MCF 10A (cell line): ENCODE data around the gene KMT2D. TPM values are rescaled to one million over a fixed set of nuclear protein-coding genes. Genes with fewer than 3 reads are reported as not detected.

ENCODE experiments used
- BruUV-seq: library from RNA; stranded (reverse); fragments of 400-500 nt; replicated peaks from 2 replicates; lab custom pipeline; 2021; lab: Mats Ljungman, UMichigan
- CTCF ChIA-PET: fragments of 300-600 bp; sonication (Branson Sonifier 250); formaldehyde crosslinking; extraction: SDS; loops from one replicate; lab custom pipeline; 2021; ENCODE audit warnings: antibody characterized with exemption, inconsistent platforms; lab: Yijun Ruan, JAX
- POLR2A ChIA-PET: fragments of 300-600, 350-650 bp; sonication (Branson Sonifier 250); formaldehyde crosslinking; extraction: SDS; loops from one replicate; lab custom pipeline; 2020; ENCODE audit warnings: antibody characterized with exemption, inconsistent platforms; lab: Yijun Ruan, JAX
- DNase-seq: peaks from one replicate; pipeline ENCODE4 v3.0.0-alpha.2; 2018; ENCODE audit not compliant: unreplicated experiment
- H3K27ac Mint-ChIP-seq: one replicate; pipeline ENCODE4 v1.8.0; 2022; ENCODE audit warnings: mild to moderate bottlenecking, low read depth, mixed read lengths; ENCODE audit not compliant: unreplicated experiment
- H3K27me3 Mint-ChIP-seq: one replicate; pipeline ENCODE4 v1.8.0; 2022; ENCODE audit warnings: mixed read lengths; ENCODE audit not compliant: insufficient read depth, unreplicated experiment
- H3K36me3 Mint-ChIP-seq: one replicate; pipeline ENCODE4 v1.8.0; 2022; ENCODE audit warnings: mild to moderate bottlenecking, moderate library complexity, mixed read lengths; ENCODE audit not compliant: insufficient read depth, unreplicated experiment
- H3K4me1 Mint-ChIP-seq: one replicate; pipeline ENCODE4 v1.8.0; 2022; ENCODE audit warnings: mixed read lengths; ENCODE audit not compliant: insufficient read depth, unreplicated experiment
- H3K4me3 Mint-ChIP-seq: one replicate; pipeline ENCODE4 v1.8.0; 2022; ENCODE audit warnings: mild to moderate bottlenecking, moderate library complexity, mixed read lengths; ENCODE audit not compliant: unreplicated experiment
- H3K9me3 Mint-ChIP-seq: one replicate; pipeline ENCODE4 v1.8.0; 2022; ENCODE audit warnings: mixed read lengths; ENCODE audit not compliant: unreplicated experiment
- CTCF ChIP-seq: fragments of 200-600 bp; IDR thresholded peaks from one replicate; pipeline ENCODE4 v1.8.0; 2022; ENCODE audit warnings: antibody characterized with exemption, mild to moderate bottlenecking; ENCODE audit not compliant: unreplicated experiment
- intact Hi-C: fragments of 100-400 bp; cut with micrococcal nuclease; formaldehyde crosslinking; loops from 2 replicates; pipeline ENCODE4 v1.14.1; 2022
- total RNA-seq: library from RNA; stranded (reverse); gene quantifications from 2 replicates; pipeline ENCODE4 v1.2.3, GENCODE V29; 2022

The KMT2D gene
- total RNA-seq, 1 experiment from 2014 or later = 76.9 TPM

GRCh38 chr12:49052451-49053208 lies 8.0 kb downstream of the KMT2D start:
- ChIA-PET POLR2A (interaction anchor here (0.7 kb wide), 1 partner anchor 16 kb away, joined by 3 read pairs; no protein-coding TSS in a partner anchor), CTCF (interaction anchor here (0.7 kb wide), 1 partner anchor 33 kb away, joined by 3 read pairs; no protein-coding TSS in a partner anchor)
- Mint-ChIP-seq H3K27me3 (no peaks in the 10 kb centered on the region), H3K4me1 (peaks cover 33% of the 10 kb centered on the region), H3K9me3 (no peaks in the 10 kb centered on the region), H3K27ac (no peak overlapping the region), H3K4me3 (no peak overlapping the region), H3K36me3 (peaks cover 69% of the 10 kb centered on the region)
- TSS peak; percentile 3 for BruUV-seq
- intact Hi-C loops = no loop called here
- no peak for DNase-seq
- TF ChIP-seq CTCF = no peak

- TF ChIP-seq CTCF = no peak
- DNase-seq = no peak
- ChIA-PET CTCF (no interaction called here), POLR2A (interaction anchor here (0.7 kb wide), 1 partner anchor 15 kb away, joined by 3 read pairs; no protein-coding TSS in a partner anchor)
- intact Hi-C loops = no loop called here
- Mint-ChIP-seq H3K9me3 (no peaks in the 10 kb centered on the region), H3K4me1 (peaks cover 26% of the 10 kb centered on the region), H3K27ac (no peak overlapping the region), H3K4me3 (no peak overlapping the region), H3K36me3 (peaks cover 76% of the 10 kb centered on the region), H3K27me3 (no peaks in the 10 kb centered on the region)
- no TSS peak for BruUV-seq
Measured at GRCh38 chr12:49051777-49052438, 8.7 kb downstream of the KMT2D start.

- CTCF ChIA-PET = no interaction called here
- intact Hi-C loops = no loop called here
- H3K4me1 Mint-ChIP-seq = peaks cover 20% of the 10 kb centered on the region
- no peak for TF ChIP-seq CTCF
- DNase-seq = no peak
- BruUV-seq = no TSS peak
- POLR2A ChIA-PET = no interaction called here
- H3K9me3 Mint-ChIP-seq = no peaks in the 10 kb centered on the region
- no peak overlapping the region for H3K27ac Mint-ChIP-seq
- H3K36me3 Mint-ChIP-seq = peaks cover 81% of the 10 kb centered on the region
- no peak overlapping the region for H3K4me3 Mint-ChIP-seq
- H3K27me3 Mint-ChIP-seq = no peaks in the 10 kb centered on the region
Measured at GRCh38 chr12:49051373-49051764, 9.2 kb downstream of the KMT2D start.
